ENCODE results near the gene GPC3.
"Not testable (repeated sequence)": the region's sequence is repeated elsewhere in the genome, so short reads cannot be mapped to it uniquely, and the experiment has no call there.

The GPC3 gene

GRCh38 chrX:133653358-133653757, 332.0 kb downstream of the GPC3 start:
- DNase-seq = no peak

GRCh38 chrX:133652185-133652584, 333.2 kb downstream of the GPC3 start:
- no peak for DNase-seq

DNA sequence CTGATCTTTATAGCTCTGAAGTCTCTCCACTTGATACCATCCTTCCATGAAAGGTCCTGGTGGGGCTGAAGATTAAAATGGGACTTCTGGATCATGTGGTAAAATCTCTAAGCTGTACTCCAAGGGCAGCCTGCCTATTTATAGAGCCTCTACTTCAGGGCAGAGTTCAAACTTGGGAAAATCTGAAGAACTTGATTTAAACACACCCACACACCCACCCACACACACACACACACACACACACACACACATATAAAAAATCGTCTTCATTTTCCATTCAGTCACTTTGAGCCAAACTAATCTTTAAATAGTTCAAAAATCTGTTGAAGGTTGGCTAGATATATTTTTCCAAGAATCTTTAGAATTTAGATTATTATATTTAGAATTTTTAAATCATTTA, 335.2 kb downstream of the GPC3 start:
- DNase-seq = no peak

DNA sequence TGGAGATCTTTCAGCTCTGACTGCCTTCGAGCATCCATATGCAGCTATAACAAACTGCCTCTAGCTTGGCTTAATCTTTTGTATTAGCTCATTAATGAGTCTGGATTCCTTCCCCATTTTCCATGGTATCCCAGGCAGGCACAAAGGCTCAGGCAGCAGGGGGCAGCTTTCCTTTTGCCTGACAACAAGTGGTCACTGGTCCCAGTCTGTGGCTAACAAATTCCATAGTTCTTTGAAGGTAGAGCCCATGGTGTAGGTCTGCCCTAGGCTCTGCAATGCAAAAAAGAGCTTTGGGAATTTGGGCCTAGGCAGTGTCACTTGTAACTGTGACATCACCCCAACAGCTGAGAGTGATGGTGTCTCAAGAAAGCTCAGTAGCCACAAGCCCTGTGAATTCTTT, 335.7 kb downstream of the GPC3 start:
- no peak for DNase-seq

GRCh38 chrX:133648594-133648993, 336.8 kb downstream of the GPC3 start:
- DNase-seq = no peak

- no peak for DNase-seq
Observed at GRCh38 chrX:133646719-133647116, 338.7 kb downstream of the GPC3 start.

DNA sequence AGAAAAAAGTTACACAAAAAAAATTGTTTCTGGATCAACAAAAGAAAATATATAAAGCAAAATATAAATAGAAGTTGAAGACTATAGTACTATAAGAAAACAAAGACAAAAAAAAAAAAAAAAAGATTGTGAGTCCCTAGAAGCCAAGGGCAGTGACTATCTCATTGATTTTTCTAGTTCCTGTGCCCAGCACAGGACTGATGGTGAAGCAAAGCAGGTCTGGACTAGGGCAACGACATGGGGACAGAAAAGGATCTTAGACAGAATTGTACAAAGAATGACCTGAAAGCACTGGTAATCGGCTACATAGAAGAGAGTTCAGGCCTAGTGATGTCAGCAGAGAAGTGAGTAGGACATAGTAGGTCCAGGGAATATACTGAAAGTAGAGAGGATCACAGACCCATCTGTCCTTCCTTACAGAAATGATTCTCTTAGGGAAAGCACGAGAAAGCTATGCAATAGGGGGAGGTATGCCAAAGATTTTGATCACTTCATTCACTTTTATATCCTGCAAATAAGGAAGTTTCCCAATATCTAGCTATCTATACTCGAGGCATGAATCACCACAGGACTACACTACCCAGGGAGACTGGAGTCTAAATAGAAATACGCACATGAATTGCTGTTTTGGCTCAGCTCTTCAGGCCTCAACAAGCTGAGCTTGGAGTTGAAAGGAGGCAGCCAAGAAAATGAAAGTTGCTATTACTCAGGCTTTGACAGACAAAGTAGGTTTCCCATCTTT, 339.2 kb downstream of the GPC3 start:
- DNase-seq = no peak

DNA sequence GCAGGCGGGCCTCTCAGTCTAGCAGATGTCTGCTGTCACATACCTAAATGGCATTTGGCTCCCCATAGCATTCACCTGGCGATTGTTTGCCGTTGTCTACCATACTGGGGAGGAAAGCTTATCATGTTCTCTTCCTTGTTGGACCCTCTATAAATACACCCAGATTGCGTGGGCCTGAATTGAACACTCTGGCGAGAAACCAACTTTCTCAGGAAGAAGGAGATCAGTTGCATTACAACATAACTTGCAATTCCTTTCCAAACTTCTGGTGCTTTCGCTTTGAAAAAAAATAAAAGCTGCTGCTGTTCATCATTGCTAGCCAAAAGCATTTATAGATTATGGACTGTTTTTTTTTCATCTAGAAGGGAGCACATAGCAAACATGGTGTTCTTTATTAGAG, 340.1 kb downstream of the GPC3 start:
- no peak for DNase-seq

DNA sequence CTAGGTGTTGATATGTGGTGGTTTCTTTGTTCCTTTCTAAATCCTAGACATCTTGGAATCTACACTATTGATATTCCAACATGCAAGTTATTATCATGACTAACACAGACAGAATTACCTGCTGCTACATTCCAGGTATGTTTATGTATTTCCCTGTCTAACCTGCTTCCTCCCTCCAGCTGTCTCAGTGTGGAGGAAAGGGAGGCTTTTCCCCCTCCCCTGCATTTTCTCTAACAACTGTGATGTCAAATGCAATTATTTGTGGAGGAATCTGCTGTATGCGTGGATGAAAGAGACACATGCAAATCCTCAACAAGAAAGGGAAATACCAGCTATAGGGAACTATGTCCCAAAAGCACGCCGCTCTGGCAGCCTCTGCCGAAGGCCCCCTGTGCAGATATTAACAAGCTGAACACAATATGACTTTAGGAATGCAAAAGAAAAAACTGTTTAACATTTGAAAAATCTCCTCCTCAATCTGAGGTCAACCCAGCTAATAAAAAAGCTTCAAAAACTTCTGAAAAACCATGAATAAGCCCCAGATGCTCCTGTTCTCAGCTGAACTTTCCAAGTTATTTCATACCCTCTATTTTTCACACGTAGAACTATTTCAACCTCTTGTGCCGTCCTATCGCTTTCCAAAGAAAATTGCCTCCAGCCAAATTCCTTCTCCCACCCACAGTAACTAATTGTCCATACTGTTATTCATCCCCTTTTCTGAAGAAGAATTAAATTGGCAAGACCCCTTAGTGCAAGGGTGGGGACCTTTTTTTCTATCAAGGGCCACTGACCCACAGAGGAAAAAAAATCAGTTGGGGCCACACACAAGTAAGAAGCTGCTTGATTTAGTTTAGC, 345.0 kb downstream of the GPC3 start:
- DNase-seq = no peak

DNA sequence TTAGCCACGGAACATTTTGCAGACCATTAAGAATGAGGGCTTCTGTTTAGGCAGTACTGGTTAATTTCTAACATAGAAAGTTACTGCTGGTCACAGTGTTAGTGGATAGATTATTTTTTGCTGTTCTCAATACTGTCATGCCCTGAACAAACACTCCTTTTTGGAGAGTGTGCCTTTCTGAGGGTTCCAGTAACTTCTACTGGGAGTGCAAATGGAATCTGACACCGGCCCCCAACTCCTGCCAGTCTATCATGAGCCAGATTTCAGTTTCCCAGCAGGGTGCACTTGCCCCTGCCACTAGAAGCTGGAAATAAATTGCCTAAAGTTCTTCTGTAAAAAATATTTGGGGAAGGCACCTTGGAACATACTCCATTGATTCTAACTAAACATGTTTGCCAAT, 345.7 kb downstream of the GPC3 start:
- no peak for DNase-seq

DNA sequence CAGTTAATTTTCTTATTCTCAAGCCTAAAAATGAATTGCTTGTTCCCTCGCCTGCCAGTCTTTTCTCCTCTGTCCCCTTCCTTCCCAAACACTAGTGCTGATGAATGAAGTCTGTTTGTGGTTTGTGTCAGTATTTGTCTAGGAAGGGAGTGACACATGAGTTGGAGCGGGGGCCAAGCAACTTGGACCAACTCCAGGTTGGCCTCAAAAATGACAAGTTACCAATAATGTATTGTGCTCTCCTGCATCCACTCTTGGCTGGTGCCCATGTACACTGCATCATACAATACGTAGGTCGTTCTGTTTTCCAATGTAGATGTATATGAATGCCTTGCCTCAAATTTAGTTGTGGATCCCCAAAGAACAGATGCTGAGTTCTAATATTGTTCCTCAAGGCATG, 347.1 kb downstream of the GPC3 start:
- DNase-seq = peak in 3 of 51 donors; percentile 0 to 19 (median 0)

DNA sequence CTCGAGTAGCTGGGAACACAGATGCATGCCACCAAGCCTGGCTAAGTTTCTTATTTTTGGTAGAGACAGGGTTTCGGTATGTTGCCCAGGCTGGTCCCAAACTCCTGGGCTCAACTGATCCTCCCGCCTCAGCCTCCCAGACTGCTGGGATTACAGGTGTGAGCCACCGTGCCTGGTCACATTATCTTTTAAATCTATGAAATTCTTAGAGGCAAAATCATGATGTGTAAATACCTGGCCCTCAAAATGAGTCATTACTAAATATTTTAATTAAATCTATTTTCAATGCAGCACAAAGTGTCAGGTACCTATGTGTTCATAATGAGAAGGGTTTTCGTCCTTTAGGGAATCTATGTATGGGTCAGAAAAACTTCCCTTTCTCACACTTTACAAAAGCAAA, 347.6 kb downstream of the GPC3 start:
- DNase-seq = no peak

DNA sequence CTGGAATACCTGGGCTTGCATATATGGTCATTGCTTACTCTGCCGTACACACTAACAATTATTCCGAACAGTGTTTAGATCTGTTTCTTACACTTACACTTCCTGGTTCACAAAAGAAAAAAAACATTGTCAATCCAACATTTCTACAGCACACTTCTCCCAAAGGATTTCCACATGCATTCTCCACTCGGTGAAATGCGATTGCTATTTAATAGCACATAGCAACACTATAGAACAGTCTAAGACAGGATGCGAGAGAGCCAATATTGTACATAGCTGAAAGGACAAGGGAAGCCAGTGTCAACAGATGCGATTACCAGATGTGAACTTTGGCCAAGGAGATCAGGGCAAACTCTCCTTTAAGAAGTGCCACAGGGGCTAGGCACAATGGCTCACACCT, 349.4 kb downstream of the GPC3 start:
- DNase-seq = no peak

DNA sequence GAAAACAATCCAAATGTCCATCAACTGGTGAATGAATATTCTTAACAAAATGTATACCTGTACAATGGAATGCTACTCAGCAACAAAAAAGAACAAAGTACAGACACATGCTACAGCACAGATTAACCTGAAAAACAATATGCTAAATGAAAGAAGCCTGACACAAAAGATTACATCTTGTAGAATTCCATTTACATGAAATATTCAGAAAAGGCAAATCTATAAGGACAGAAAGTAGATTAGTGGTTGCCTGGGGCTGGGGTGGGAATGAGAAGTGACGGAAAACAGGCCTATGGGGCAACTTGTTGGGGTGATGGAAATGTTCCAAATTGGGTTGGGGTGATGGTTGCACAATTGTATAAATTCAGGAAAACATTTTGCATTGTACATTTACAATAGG, 351.0 kb downstream of the GPC3 start:
- DNase-seq = no peak

GRCh38 chrX:133633950-133634349, 351.4 kb downstream of the GPC3 start:
- DNase-seq = no peak

GRCh38 chrX:133633162-133633561, 352.2 kb downstream of the GPC3 start:
- no peak for DNase-seq

DNA sequence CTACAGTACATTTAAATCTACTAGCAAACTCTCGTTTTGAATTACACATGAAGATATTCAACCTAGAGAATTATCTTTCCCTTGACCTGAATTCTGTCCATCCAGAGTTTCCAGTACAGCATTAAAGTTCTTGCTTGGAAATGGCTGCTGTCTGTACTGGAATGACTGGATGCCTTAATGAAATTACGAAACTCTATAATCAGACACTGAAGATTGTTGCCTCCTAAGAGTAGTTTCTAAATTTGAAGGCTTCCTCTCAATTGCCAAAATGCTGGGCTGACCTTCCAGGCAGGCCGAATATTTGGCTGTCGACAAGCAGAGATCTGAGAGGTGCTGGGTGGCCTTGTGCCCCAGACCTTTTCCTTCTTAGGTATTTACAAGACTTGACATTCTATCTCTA, 355.0 kb downstream of the GPC3 start:
- DNase-seq = no peak

- DNase-seq = no peak
Observed at GRCh38 chrX:133627673-133628072, 357.7 kb downstream of the GPC3 start.

DNA sequence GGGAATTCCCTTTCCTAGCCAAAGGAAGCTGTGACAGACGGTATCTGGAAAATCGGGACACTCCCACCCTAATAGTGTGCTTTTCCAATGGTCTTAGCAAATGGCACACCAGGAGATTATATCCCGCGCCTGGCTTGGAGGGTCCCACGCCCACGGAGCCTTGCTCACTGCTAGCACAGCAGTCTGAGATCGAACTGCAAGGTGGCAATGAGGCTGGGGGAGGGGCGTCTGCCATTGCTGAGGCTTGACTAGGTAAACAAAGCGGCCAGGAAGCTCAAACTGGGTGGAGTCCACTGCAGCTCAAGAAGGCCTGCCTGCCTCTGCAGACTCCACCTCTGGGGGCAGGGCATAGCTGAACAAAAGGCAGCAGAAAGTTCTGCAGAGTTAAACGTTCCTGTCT, 364.0 kb downstream of the GPC3 start:
- DNase-seq = not testable (repeated sequence)

GRCh38 chrX:133611676-133612075, 373.7 kb downstream of the GPC3 start:
- no peak for DNase-seq

- DNase-seq = no peak
Observed at GRCh38 chrX:133610056-133610455, 375.3 kb downstream of the GPC3 start.

- no peak for DNase-seq
Observed at GRCh38 chrX:133609166-133609565, 376.2 kb downstream of the GPC3 start.

- no peak for DNase-seq
Observed at GRCh38 chrX:133608406-133608805, 377.0 kb downstream of the GPC3 start.

All from hypothalamus (tissue), 51 donors.